ENCODE measurements around the gene ZNF777.

GRCh38 chr7:149489391-149490024, 28.6 kb upstream of the ZNF777 start:
- no peak for TF ChIP-seq POLR2AphosphoS5 (IDR thresholded peaks at IDR 0.05; ENCODE audit: borderline replicate concordance, low read depth, low read length)
- no peak for TF ChIP-seq EZH2 (IDR thresholded peaks at IDR 0.05)
- TF ChIP-seq FOXP2 (optimal IDR thresholded peaks at IDR 0.05; ENCODE audit: control extremely low read depth, extremely low read length, insufficient read depth), result no peak
